H9 (cell line): Measurements from ENCODE around the gene SLC12A3. TPM values are rescaled to one million over a fixed set of nuclear protein-coding genes. Genes with fewer than 3 reads are reported as not detected.

ENCODE experiments used
- DNase-seq: peaks from one replicate; pipeline ENCODE4 v3.0.0-alpha.2; 2017
- H2AFZ ChIP-seq: one replicate; pipeline ENCODE4 v1.6.1; 2013; ENCODE audit warnings: mild to moderate bottlenecking, low read length, control low read depth, moderate library complexity
- H2AK5ac ChIP-seq: 2 replicates; pipeline ENCODE4 v1.6.1; 2013; ENCODE audit warnings: low read length, control low read depth, mixed read lengths; ENCODE audit not compliant: insufficient read length
- H2BK120ac ChIP-seq: one replicate; pipeline ENCODE4 v1.6.1; 2013; ENCODE audit warnings: low read depth, mild to moderate bottlenecking, low read length, control low read depth, inconsistent platforms; ENCODE audit not compliant: poor library complexity, severe bottlenecking
- H2BK12ac ChIP-seq: 2 replicates; pipeline ENCODE4 v1.6.1; 2013; ENCODE audit warnings: low read length, control low read depth, mixed read lengths, low read depth; ENCODE audit not compliant: insufficient read length
- H2BK15ac ChIP-seq: 2 replicates; pipeline ENCODE4 v1.6.1; 2013; ENCODE audit warnings: low read depth, low read length, control low read depth
- H2BK20ac ChIP-seq: one replicate; pipeline ENCODE4 v1.6.1; 2013; ENCODE audit warnings: low read depth, mild to moderate bottlenecking, low read length, control low read depth, inconsistent platforms; ENCODE audit not compliant: poor library complexity, severe bottlenecking
- H2BK5ac ChIP-seq: 2 replicates; pipeline ENCODE4 v1.6.1; 2013; ENCODE audit warnings: low read length, control low read depth, mixed read lengths; ENCODE audit not compliant: insufficient read length
- H3K14ac ChIP-seq: 2 replicates; pipeline ENCODE4 v1.6.1; 2013; ENCODE audit warnings: low read length, control low read depth; ENCODE audit not compliant: insufficient read depth
- H3K18ac ChIP-seq: 2 replicates; pipeline ENCODE4 v1.6.1; 2013; ENCODE audit warnings: low read depth, mild to moderate bottlenecking, mixed read lengths, low read length, control low read depth; ENCODE audit not compliant: insufficient read length
- H3K23ac ChIP-seq: 2 replicates; pipeline ENCODE4 v1.6.1; 2013; ENCODE audit warnings: low read length, control low read depth, mixed read lengths, low read depth; ENCODE audit not compliant: insufficient read length
- H3K23me2 ChIP-seq: 2 replicates; pipeline ENCODE4 v1.6.1; 2013; ENCODE audit warnings: low read depth, mild to moderate bottlenecking, mixed read lengths, low read length, control low read depth; ENCODE audit not compliant: insufficient read length, poor library complexity, severe bottlenecking
- H3K27ac ChIP-seq: 2 replicates; pipeline ENCODE4 v1.5.1; 2013; ENCODE audit warnings: low read length, control low read depth, mixed read lengths, low read depth; ENCODE audit not compliant: insufficient read length
- H3K27me3 ChIP-seq: 2 replicates; pipeline ENCODE4 v1.6.1; 2013; ENCODE audit warnings: low read length, control low read depth, inconsistent platforms; ENCODE audit not compliant: insufficient read depth
- H3K4ac ChIP-seq: 2 replicates; pipeline ENCODE4 v1.6.1; 2013; ENCODE audit warnings: low read depth, mild to moderate bottlenecking, control low read depth, inconsistent platforms, low read length, moderate library complexity
- H3K4me1 ChIP-seq: 2 replicates; pipeline ENCODE4 v1.6.1; 2013; ENCODE audit warnings: low read length, control low read depth, inconsistent platforms; ENCODE audit not compliant: insufficient read depth
- H3K4me2 ChIP-seq: 2 replicates; pipeline ENCODE4 v1.6.1; 2013; ENCODE audit warnings: low read length, control low read depth, mixed read lengths; ENCODE audit not compliant: insufficient read length, insufficient read depth
- H3K56ac ChIP-seq: 2 replicates; pipeline ENCODE4 v1.6.1; 2013; ENCODE audit warnings: low read depth, mild to moderate bottlenecking, mixed read lengths, low read length, control low read depth; ENCODE audit not compliant: insufficient read length
- H3K79me1 ChIP-seq: 2 replicates; pipeline ENCODE4 v1.6.1; 2013; ENCODE audit warnings: low read depth, mild to moderate bottlenecking, moderate library complexity, low read length, control low read depth, inconsistent platforms; ENCODE audit not compliant: insufficient read depth, poor library complexity, severe bottlenecking
- H3K79me2 ChIP-seq: 2 replicates; pipeline ENCODE4 v1.6.1; 2013; ENCODE audit warnings: low read length, control low read depth, inconsistent platforms; ENCODE audit not compliant: insufficient read depth
- H3K9ac ChIP-seq: 2 replicates; pipeline ENCODE4 v1.6.1; 2013; ENCODE audit warnings: low read length, control low read depth, mixed read lengths; ENCODE audit not compliant: insufficient read length; ENCODE audit errors: extremely low read depth
- H3K9me3 ChIP-seq: one replicate; pipeline ENCODE4 v1.6.1; 2013; ENCODE audit warnings: low read depth, low read length, inconsistent platforms; ENCODE audit not compliant: control insufficient read depth
- H3T11ph ChIP-seq: one replicate; pipeline ENCODE4 v1.6.1; 2013; ENCODE audit warnings: mild to moderate bottlenecking, low read length, control low read depth, inconsistent platforms
- H4K20me1 ChIP-seq: one replicate; pipeline ENCODE4 v1.6.1; 2013; ENCODE audit not compliant: control insufficient read depth, insufficient read length, insufficient read depth
- H4K5ac ChIP-seq: 2 replicates; pipeline ENCODE4 v1.6.1; 2013; ENCODE audit warnings: low read depth, mild to moderate bottlenecking, mixed read lengths, low read length, control low read depth; ENCODE audit not compliant: insufficient read length
- H4K8ac ChIP-seq: replicated peaks from 2 replicates; pipeline ENCODE4 v1.6.1; 2013; ENCODE audit warnings: low read length, control low read depth, mixed read lengths, low read depth; ENCODE audit not compliant: insufficient read length
- H4K91ac ChIP-seq: 2 replicates; pipeline ENCODE4 v1.6.1; 2013; ENCODE audit warnings: low read depth, mild to moderate bottlenecking, moderate library complexity, mixed read lengths, low read length, control low read depth; ENCODE audit not compliant: insufficient read length
- H3K27ac Mint-ChIP-seq, 3 experiments: 2 replicates in 2 of 3; 3 replicates in 1 of 3; pipeline ENCODE4 v1.8.0; 2020 to 2021; ENCODE audit warnings: mixed read lengths in 3 of 3, mild to moderate bottlenecking in 1 of 3, moderate library complexity in 1 of 3
- H3K27me3 Mint-ChIP-seq: 2 replicates; pipeline ENCODE4 v1.8.0; 2021; ENCODE audit warnings: low read depth, mild to moderate bottlenecking, moderate library complexity, mixed read lengths
- H3K36me3 Mint-ChIP-seq, 3 experiments: 2 replicates in 2 of 3; 3 replicates in 1 of 3; pipeline ENCODE4 v1.8.0; 2020 to 2021; ENCODE audit warnings: low read depth in 3 of 3, mixed read lengths in 3 of 3; ENCODE audit not compliant: insufficient read depth in 1 of 3
- H3K4me1 Mint-ChIP-seq, 2 experiments: 2 replicates each; pipeline ENCODE4 v1.8.0; 2020; ENCODE audit warnings: mixed read lengths in 2 of 2
- H3K4me3 Mint-ChIP-seq, 2 experiments: 2 replicates in 1 of 2; 3 replicates in 1 of 2; pipeline ENCODE4 v1.8.0; 2020 to 2021; ENCODE audit warnings: mild to moderate bottlenecking in 2 of 2, mixed read lengths in 2 of 2, moderate library complexity in 1 of 2
- H3K9me3 Mint-ChIP-seq, 2 experiments: 2 replicates in 1 of 2; 3 replicates in 1 of 2; pipeline ENCODE4 v1.8.0; 2020; ENCODE audit warnings: mild to moderate bottlenecking in 2 of 2, mixed read lengths in 2 of 2, moderate library complexity in 1 of 2
- CTCF ChIP-seq: fragments of 200-600 bp; sonication (generic); conservative IDR thresholded peaks from 3 replicates; pipeline ENCODE4 v1.8.0; 2021; ENCODE audit warnings: antibody characterized with exemption, mild to moderate bottlenecking
- WGBS: extraction: QIAGEN DNeasy Blood & Tissue Kit; methylation state at CpG from one replicate; pipeline ENCODE4 v1.1.7; 2013; ENCODE audit warnings: missing lambda C conversion rate, low lambda C conversion rate, mixed read lengths; ENCODE audit not compliant: insufficient read length; ENCODE audit errors: extremely low coverage; 5-methylcytosine and 5-hydroxymethylcytosine counted together
- total RNA-seq: library from RNA; stranded (reverse); gene quantifications from 2 replicates; pipeline ENCODE4 v1.2.1, GENCODE V29; 2021

The SLC12A3 gene
- total RNA-seq, 1 experiment from 2014 or later, result not detected

GRCh38 chr16:56848955-56849689, 15.9 kb upstream of the SLC12A3 start:
- no peak overlapping the region for H3K18ac ChIP-seq
- no peak overlapping the region for H2BK20ac ChIP-seq
- Mint-ChIP-seq H3K4me3 (no peak overlapping the region), H3K36me3 (peaks cover 5 to 17% (median 11%) of the 10 kb centered on the region in 3 experiments; a peak in 5 of 7 replicates), H3K27ac (peak overlapping the region in 1 of 3 experiments; percentile 42; a peak in 2 of 7 replicates), H3K9me3 (no peaks in the 10 kb centered on the region; a peak in 1 of 5 replicates), H3K27me3 (no peaks in the 10 kb centered on the region; the same call in 1 of the 2 replicates), H3K4me1 (peaks cover 20 to 22% of the 10 kb centered on the region in 2 experiments)
- no peaks in the 10 kb centered on the region for H3K79me2 ChIP-seq
- H3K14ac ChIP-seq, result no peak overlapping the region
- no peak overlapping the region for H3K56ac ChIP-seq
- H4K20me1 ChIP-seq, result no peaks in the 10 kb centered on the region
- H2BK5ac ChIP-seq, result no peak overlapping the region
- H3K4me2 ChIP-seq, result no peak overlapping the region
- no peak overlapping the region for H2BK120ac ChIP-seq
- H3K9me3 ChIP-seq, result no peaks in the 10 kb centered on the region
- H3K9ac ChIP-seq, result no peak overlapping the region
- no peak overlapping the region for H4K5ac ChIP-seq
- DNase-seq, result no peak
- no peak overlapping the region for H2BK15ac ChIP-seq
- H2AFZ ChIP-seq, result no peak overlapping the region
- no peaks in the 10 kb centered on the region for H3K23me2 ChIP-seq
- no peak overlapping the region for H3K4ac ChIP-seq
- no CpG with 5 or more reads among the region's 7 CpGs for WGBS
- H2AK5ac ChIP-seq, result no peak overlapping the region
- no peak overlapping the region for H2BK12ac ChIP-seq
- 0 out of 2 replicates have a peak, but pooled peaks cover 2% of the 10 kb centered on the region for H3K4me1 ChIP-seq
- H3K27ac ChIP-seq, result no peak overlapping the region
- H3K27me3 ChIP-seq, result no peaks in the 10 kb centered on the region
- no peak for TF ChIP-seq CTCF
- no peaks in the 10 kb centered on the region for H3K79me1 ChIP-seq
- H4K8ac ChIP-seq, result no peak overlapping the region
- H3K23ac ChIP-seq, result no peak overlapping the region
- H4K91ac ChIP-seq, result no peak overlapping the region
- H3T11ph ChIP-seq, result no peak overlapping the region
